Stimulated activated CD4-positive, alpha-beta T cell treated with anti-CD3 and anti-CD28 coated beads, Interleukin-4, amount 100 ng/mL, for 1 hour (primary cell): ENCODE measurements around the gene FATE1.
A peak's percentile ranks its signal among the peaks of the same experiment; 100 is the strongest.
"Not testable (repeated sequence)": the region's sequence is repeated elsewhere in the genome, so short reads cannot be mapped to it uniquely, and the experiment has no call there.

Experiments used
- DNase-seq: peaks from one replicate; pipeline ENCODE4 v3.0.0-alpha.2; 2020

The FATE1 gene, protein sequence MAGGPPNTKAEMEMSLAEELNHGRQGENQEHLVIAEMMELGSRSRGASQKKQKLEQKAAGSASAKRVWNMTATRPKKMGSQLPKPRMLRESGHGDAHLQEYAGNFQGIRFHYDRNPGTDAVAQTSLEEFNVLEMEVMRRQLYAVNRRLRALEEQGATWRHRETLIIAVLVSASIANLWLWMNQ

DNA sequence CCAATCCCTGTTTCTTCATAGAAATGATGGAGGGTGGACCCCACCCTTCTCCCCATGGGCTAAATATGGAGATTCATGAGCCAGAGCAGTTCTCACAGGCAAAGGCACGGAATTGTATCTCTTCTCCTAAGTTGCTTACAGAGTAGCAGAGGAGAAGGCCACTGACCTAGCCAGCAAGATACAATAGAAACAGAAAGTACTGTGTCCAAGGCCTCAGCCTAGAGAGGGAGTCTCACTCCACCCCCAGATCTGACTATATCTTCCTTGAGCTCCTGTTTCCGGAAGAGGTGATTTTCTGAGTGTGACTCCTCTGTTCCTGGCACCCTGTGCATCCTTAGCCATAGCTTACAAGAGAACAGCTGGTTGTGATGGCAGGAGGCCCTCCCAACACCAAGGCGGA is at the start of gene FATE1:
TSS of gene FATE1 (plus strand) at position 284 of the 400 bp plus-strand sequence. CDS start at position 369, 85 bp downstream.
- no peak for DNase-seq

- DNase-seq: no peak
These were observed 40.6 kb upstream of the FATE1 start for GRCh38 chrX:151675121-151675746.

GRCh38 chrX:151676196-151676595 is 39.6 kb upstream of the FATE1 start:
- no peak for DNase-seq

DNA sequence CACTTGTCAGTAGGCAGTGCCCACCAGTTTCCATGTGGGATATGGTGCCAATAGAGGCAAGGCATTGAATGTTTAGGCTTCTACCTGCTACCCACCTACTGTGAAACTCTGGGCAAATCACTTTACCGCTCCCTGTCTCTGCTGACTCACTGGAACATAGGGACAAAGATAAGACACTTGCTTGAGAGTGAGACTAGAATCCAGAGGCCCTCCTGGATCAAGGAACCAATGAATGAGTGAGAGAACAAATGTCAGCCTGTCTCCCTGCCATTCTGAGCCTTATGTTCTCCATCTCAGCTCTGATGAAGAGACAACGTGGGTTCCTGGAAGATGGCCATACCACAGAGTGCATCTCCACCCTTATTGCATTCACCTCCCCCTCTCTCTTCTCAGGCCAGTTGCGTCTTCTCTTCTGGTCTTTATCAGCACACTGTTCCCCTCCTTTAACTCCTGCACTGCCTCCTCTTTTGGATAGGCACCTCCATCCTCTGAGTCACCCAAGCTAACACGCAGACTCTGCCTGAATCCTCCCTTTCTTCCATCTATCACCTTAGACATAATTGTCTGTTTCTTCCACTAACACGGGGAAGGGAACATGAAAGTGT is 35.9 kb upstream of the FATE1 start:
- DNase-seq: no peak

GRCh38 chrX:151680805-151681204 is 35.0 kb upstream of the FATE1 start:
- peak; percentile 54 for DNase-seq

- no peak for DNase-seq
These were observed 28.2 kb upstream of the FATE1 start for GRCh38 chrX:151687635-151688034.

DNA sequence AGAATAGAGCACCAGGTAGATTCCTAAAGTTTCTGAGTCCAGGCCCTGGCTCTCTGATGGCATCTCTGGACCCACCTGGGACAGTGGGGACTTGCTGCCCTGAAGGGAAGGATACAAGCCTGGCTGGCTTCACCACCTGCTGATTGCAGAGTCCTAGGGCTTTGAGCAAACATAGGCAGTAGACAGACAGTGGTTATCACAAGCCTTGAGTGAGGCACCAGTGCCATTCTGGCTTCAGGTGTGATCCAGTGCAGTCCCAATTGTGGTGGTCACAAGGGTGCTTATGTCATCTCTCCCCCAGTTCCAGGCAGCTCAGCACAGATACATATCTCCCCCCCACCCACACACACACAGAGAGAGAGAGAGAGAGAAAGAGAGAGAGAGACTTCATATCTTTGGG is 27.1 kb upstream of the FATE1 start:
- no peak for DNase-seq

DNA sequence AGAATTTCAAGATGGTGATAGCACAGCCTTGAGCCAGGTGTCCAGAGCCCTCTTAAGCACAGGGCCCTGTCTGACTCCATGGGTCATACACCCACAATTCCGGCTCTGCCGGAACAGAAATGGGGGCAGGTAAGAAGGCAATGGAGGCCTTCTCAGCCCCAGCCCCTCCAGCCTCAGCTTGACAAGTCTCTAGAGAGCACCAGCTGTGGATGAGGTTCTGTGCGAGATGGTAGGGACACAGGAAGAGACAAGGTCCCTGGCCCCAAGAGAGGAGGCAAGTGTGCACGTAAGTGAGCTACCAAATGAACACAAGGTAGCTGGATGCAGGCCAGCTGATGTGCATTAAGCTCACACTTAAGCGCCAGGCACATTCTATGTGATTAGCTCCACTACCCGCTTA is 23.0 kb upstream of the FATE1 start:
- no peak for DNase-seq

- DNase-seq: no peak
These were observed 21.7 kb upstream of the FATE1 start for GRCh38 chrX:151694121-151694520.

DNA sequence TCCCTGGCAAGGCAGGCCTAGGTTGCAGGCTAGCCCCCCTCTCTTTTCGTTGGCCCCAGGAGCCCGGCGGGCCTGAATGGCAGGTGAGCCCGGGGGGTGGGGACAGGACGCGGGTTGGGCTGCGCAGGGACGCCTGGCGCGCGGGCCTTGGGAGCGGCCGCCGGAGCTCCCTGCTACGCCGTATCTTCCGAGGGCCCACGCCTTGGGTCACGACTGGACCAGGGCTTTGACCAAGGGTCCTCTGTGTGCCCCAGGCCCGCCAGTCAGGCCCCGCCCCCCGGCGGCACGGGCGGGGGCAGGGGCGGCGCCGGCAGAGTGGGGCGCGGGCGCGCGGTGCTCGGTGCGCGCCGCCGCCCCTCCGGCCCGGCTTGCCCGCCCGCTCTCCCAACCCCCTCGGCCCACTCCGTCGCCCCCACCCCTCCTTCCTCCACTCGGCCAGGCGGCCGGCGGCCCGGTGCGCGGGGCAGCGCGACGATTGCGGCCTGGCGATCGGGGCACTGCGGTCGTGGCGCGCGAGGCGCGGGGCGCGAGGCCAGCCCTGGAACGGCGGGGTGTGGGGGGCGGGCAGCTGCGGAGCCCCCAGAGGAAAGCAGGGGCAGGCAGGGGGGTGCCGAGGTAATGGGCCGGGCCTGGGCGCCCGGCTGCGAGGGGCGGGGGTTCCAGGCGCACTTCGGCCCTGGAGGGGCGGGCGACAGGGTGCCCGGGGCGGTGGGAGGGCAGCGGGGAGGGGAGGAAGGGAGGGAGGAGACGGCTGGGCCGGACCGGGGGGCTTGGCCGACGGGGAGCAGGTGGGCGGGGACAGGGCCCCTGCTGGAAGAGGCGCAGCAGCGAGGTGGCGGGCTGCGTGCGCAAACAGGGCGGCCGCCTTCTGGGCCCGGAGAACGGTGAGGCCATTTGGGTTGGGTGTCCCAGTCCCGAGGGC is 20.9 kb upstream of the FATE1 start, which contains the start of gene PRRG3:
TSS of gene PRRG3 (plus strand) at position 798 of the 922 bp plus-strand sequence. CDS start 3,357 bp downstream, outside the sequence.
- DNase-seq: no peak

DNA sequence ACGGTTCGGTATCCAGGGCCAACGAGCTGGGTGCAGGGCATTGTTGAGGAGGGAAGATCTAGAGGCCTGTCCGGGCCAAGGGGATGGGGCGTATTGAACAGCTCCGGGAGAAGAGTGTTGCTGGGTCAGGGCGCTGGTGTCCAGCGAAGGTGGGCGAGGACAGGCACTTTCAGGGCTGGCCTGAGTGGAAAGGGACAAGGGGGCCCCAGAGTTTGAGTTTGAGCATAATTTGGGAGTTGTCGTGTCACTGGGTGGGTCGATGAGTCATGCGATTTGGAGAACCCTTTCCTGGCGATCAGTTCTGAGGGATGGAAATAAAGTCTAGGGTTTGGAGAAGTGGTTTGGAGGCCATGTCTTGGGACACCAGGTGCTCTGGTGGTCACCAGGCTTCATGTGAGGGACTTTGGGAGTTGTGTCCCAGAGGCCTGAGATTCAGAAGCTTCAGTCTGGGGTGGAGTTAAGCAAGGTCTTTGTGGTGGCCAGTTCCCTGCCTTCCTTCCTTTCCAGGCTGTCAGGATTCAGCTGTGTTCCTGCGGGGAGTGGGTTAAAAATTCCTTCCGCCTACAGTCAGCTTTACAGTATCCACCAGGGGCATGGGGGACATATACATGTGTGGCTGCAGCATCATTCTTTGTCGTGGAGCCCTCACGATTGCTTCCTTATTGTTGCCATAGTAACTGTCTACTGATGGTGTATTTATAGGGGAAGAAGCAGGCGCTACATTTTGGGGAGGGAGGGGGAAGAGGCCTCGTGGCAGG is 20.1 kb upstream of the FATE1 start:
- no peak for DNase-seq

GRCh38 chrX:151697082-151697481 is 18.8 kb upstream of the FATE1 start:
- DNase-seq: not testable (repeated sequence)

DNA sequence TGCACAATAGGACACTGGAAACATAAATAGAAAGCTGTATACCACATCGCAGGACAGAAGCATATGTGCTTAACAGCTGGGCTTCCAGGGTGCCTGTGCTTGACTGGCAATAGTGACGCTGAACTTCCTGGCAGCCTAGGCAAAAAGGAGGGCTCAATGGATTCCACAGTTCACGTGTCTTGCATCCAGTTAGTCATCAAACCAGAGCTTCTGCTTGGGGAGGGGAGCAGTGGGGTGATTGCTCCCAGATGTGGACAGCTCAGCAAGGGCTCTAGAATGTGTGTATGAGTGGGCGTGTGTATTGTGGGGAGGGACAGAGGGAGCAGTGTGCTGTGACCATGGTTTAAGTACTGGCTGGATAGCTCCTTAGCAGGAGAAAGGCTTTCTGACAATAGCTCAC is 18.3 kb upstream of the FATE1 start:
- DNase-seq: no peak

- DNase-seq: no peak
These were observed 17.4 kb upstream of the FATE1 start for GRCh38 chrX:151698485-151698884.

DNA sequence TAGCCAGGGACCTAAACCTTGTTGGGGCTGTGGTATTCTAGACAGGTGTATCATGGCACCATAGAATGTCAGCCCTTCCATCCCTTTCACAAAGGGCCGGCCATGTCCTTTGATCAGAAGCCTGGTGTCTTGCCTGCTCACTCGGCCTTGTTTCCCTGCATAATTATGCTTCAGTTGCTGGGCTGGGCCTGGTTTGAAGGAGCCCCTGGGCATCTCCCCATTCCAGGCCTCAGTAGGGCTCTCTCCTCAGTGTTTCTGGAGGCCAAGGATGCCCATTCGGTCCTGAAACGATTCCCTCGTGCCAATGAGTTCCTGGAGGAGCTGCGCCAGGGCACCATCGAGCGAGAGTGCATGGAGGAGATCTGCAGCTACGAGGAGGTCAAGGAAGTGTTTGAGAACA is 16.1 kb upstream of the FATE1 start:
- DNase-seq: no peak

GRCh38 chrX:151700581-151700980 is 15.3 kb upstream of the FATE1 start:
- no peak for DNase-seq

- no peak for DNase-seq
These were observed 14.8 kb upstream of the FATE1 start for GRCh38 chrX:151701071-151701470.

DNA sequence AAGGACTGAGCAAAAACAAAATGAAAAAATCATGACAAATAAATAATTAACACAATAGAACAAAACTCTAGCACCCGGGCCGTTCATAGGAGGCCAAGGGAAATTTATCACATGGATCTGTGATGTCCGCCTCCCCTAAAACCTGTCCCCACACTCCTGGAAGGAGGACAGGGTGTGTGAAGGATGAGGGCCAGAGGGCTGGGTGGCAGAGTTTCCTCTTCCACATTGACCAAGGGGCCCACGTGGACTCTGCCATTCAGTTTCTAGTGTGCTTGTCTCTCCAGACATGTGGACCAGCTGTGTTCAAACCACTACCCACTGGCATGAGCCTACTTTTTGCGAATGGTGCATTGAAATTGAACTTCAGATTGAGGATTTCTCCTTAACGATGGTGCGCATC is 14.3 kb upstream of the FATE1 start:
- DNase-seq: no peak

- DNase-seq: no peak
These were observed 13.7 kb upstream of the FATE1 start for GRCh38 chrX:151702026-151702714.

GRCh38 chrX:151702741-151703340 is 13.0 kb upstream of the FATE1 start:
- DNase-seq: no peak

DNA sequence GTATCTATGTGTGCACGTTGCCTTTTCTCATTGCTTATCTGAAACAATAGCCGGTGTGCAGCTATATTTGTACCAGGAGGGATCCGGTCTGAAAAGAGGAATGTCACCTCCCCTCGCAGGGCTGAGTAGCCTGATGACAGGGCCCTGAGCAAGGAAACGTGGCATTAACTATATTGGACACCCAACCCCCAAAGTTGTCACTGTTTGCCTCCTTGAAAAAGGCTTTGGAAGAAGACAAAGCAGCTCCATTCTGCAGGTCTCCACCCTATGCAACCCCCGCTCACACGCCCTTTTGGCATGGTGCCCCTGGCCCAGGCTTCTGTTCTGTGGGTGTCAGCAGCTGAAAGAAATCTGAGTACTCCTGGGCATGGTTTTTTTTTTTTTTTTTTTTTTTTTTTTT is 12.3 kb upstream of the FATE1 start:
- DNase-seq: no peak
